ENCODE data around the gene IARS1. TPM values are rescaled to one million over a fixed set of nuclear protein-coding genes. Genes with fewer than 3 reads are reported as not detected.

Gene IARS1
- total and polyA plus RNA-seq, 10 of the 15 experiments (the other 5 are each of a cell fraction or from before 2014, with no cell fraction given): 71.0 to 227 (median 153) TPM

GRCh38 chr9:92297611-92298010, 4.1 kb upstream of the IARS1 start:
- CTCF ChIA-PET: no interaction called here
- TF ChIP-seq, protein P1, sequence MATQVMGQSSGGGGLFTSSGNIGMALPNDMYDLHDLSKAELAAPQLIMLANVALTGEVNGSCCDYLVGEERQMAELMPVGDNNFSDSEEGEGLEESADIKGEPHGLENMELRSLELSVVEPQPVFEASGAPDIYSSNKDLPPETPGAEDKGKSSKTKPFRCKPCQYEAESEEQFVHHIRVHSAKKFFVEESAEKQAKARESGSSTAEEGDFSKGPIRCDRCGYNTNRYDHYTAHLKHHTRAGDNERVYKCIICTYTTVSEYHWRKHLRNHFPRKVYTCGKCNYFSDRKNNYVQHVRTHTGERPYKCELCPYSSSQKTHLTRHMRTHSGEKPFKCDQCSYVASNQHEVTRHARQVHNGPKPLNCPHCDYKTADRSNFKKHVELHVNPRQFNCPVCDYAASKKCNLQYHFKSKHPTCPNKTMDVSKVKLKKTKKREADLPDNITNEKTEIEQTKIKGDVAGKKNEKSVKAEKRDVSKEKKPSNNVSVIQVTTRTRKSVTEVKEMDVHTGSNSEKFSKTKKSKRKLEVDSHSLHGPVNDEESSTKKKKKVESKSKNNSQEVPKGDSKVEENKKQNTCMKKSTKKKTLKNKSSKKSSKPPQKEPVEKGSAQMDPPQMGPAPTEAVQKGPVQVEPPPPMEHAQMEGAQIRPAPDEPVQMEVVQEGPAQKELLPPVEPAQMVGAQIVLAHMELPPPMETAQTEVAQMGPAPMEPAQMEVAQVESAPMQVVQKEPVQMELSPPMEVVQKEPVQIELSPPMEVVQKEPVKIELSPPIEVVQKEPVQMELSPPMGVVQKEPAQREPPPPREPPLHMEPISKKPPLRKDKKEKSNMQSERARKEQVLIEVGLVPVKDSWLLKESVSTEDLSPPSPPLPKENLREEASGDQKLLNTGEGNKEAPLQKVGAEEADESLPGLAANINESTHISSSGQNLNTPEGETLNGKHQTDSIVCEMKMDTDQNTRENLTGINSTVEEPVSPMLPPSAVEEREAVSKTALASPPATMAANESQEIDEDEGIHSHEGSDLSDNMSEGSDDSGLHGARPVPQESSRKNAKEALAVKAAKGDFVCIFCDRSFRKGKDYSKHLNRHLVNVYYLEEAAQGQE (IDR thresholded peaks at IDR 0.05; ENCODE audit: low read depth, low read length): no peak
- TF ChIP-seq NFYA (IDR thresholded peaks at IDR 0.05; ENCODE audit: borderline replicate concordance, low read depth, low read length): no peak
- TF ChIP-seq RFX5 (IDR thresholded peaks at IDR 0.05; ENCODE audit: low read depth, low read length): no peak
- no peak for TF ChIP-seq POLR2AphosphoS5 (IDR thresholded peaks at IDR 0.05; ENCODE audit: low read length)
- no peak for TF ChIP-seq ZBTB33 (IDR thresholded peaks at IDR 0.05)
- TF ChIP-seq EED (IDR thresholded peaks at IDR 0.05; ENCODE audit: low read depth): no peak
- TF ChIP-seq ZNF384 (IDR thresholded peaks at IDR 0.05; ENCODE audit: borderline replicate concordance, low read depth, low read length): no peak
- TF ChIP-seq, protein P2, sequence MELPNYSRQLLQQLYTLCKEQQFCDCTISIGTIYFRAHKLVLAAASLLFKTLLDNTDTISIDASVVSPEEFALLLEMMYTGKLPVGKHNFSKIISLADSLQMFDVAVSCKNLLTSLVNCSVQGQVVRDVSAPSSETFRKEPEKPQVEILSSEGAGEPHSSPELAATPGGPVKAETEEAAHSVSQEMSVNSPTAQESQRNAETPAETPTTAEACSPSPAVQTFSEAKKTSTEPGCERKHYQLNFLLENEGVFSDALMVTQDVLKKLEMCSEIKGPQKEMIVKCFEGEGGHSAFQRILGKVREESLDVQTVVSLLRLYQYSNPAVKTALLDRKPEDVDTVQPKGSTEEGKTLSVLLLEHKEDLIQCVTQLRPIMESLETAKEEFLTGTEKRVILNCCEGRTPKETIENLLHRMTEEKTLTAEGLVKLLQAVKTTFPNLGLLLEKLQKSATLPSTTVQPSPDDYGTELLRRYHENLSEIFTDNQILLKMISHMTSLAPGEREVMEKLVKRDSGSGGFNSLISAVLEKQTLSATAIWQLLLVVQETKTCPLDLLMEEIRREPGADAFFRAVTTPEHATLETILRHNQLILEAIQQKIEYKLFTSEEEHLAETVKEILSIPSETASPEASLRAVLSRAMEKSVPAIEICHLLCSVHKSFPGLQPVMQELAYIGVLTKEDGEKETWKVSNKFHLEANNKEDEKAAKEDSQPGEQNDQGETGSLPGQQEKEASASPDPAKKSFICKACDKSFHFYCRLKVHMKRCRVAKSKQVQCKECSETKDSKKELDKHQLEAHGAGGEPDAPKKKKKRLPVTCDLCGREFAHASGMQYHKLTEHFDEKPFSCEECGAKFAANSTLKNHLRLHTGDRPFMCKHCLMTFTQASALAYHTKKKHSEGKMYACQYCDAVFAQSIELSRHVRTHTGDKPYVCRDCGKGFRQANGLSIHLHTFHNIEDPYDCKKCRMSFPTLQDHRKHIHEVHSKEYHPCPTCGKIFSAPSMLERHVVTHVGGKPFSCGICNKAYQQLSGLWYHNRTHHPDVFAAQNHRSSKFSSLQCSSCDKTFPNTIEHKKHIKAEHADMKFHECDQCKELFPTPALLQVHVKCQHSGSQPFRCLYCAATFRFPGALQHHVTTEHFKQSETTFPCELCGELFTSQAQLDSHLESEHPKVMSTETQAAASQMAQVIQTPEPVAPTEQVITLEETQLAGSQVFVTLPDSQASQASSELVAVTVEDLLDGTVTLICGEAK (IDR thresholded peaks at IDR 0.05; ENCODE audit: borderline replicate concordance): no peak
- no peak for TF ChIP-seq ZNF274 (IDR thresholded peaks at IDR 0.05; ENCODE audit: insufficient read depth, insufficient read length)
- no peak for TF ChIP-seq PAX5 (IDR thresholded peaks at IDR 0.05; ENCODE audit: borderline replicate concordance, low read depth, low read length)
- no peak for TF ChIP-seq EP300 (IDR thresholded peaks at IDR 0.05; ENCODE audit: borderline replicate concordance in 1 of 2, control insufficient read depth in 1 of 2, low read depth in 2 of 2, low read length in 2 of 2)
- no peak for TF ChIP-seq SMC3 (IDR thresholded peaks at IDR 0.05; ENCODE audit: borderline replicate concordance, low read length)
- no peak for TF ChIP-seq SIN3A (IDR thresholded peaks at IDR 0.05; ENCODE audit: low read depth, low read length)
- no peak for TF ChIP-seq DPF2 (IDR thresholded peaks at IDR 0.05)
- no peak for TF ChIP-seq IRF3 (IDR thresholded peaks at IDR 0.05)

More at GRCh38 chr9:92297611-92298010, 4.1 kb upstream of the IARS1 start:
- ChIA-PET POLR2A (no interaction called here), RAD21 (ENCODE audit: unreplicated experiment) (no interaction called here), SMC1A (ENCODE audit: uncharacterized antibody, unreplicated experiment) (no interaction called here)
- no TSS peak for BruUV-seq (replicated peaks)
- FAIRE-seq: no peak
- peaks cover 11% of the 10 kb centered on the region for H3K4me1 ChIP-seq (ENCODE audit: control insufficient read depth, insufficient read depth, low read length)
- H3K27me3 ChIP-seq (replicated peaks in 1 of 2; ENCODE audit: control insufficient read depth in 2 of 2, insufficient read depth in 2 of 2, low read length in 1 of 2): no peaks in the 10 kb centered on the region
- in situ Hi-C loops (cut with MboI): no loop called here
- no peaks in the 10 kb centered on the region for H3K9me3 ChIP-seq (replicated peaks; ENCODE audit: control insufficient read depth, insufficient read depth, low read length)
- no peak overlapping the region; the same call in 1 of the 2 replicates for H3K9ac ChIP-seq (ENCODE audit: control insufficient read depth, insufficient read depth, low read length)
- H3K4me2 ChIP-seq (ENCODE audit: control insufficient read depth, insufficient read depth): 0 out of 2 replicates have a peak overlapping the region, but pooled peaks have one; percentile 30
- H2AFZ ChIP-seq (ENCODE audit: control insufficient read depth, low read depth, low read length): no peak overlapping the region
- H3K36me3 ChIP-seq (ENCODE audit: control insufficient read depth in 2 of 2, insufficient read depth in 2 of 2, low read length in 1 of 2): peaks cover 0 to 23% of the 10 kb centered on the region in 2 experiments; a peak in 3 of 4 replicates
- no peak for ATAC-seq
- H4K20me1 ChIP-seq (ENCODE audit: control insufficient read depth, insufficient read depth): no peaks in the 10 kb centered on the region
- no peak overlapping the region for H3K4me3 ChIP-seq
- peak overlapping the region; percentile 15; the same call in 1 of the 2 replicates for H3K27ac ChIP-seq (ENCODE audit: control insufficient read depth, insufficient read depth)
- intact Hi-C loops (cut with micrococcal nuclease; ENCODE audit: unreplicated experiment): no loop called here
- peaks cover 25% of the 10 kb centered on the region for H3K79me2 ChIP-seq (ENCODE audit: control insufficient read depth, insufficient read depth, low read length)
- DNase-seq (ENCODE audit: low read depth, low spot score): no peak
- 67% methylated on average over 3 of the region's 3 CpGs for WGBS (ENCODE audit: insufficient coverage, insufficient replicate concordance, low lambda C conversion rate, missing lambda C conversion rate)
